Caco-2 (cell line): ENCODE data around the gene RUSC2. TPM values are rescaled to one million over a fixed set of nuclear protein-coding genes. Genes with fewer than 3 reads are reported as not detected.

Source experiments
- BruUV-seq: library from RNA; stranded (reverse); fragments of 400-500 nt; replicated peaks from 2 replicates; lab custom pipeline; 2021; lab: Mats Ljungman, UMichigan
- CTCF ChIA-PET: fragments of 300-600 bp; sonication (Branson Sonifier 250); formaldehyde crosslinking; loops from one replicate; lab custom pipeline; 2022; ENCODE audit warnings: antibody characterized with exemption; lab: Charles Lee
- POLR2A ChIA-PET: fragments of 300-600 bp; sonication (Branson Sonifier 250); formaldehyde crosslinking; loops from one replicate; lab custom pipeline; 2022; ENCODE audit warnings: antibody characterized with exemption; lab: Charles Lee
- DNase-seq, 2 experiments: peaks; one replicate each; pipeline versions ENCODE4 v3.0.0 to v3.0.0-alpha.2; 2020 to 2022
- H3K27me3 ChIP-seq: replicated peaks from 2 replicates; pipeline ENCODE4 v1.6.0; 2011; ENCODE audit warnings: low read length; ENCODE audit not compliant: control insufficient read depth, insufficient read depth
- H3K36me3 ChIP-seq: 2 replicates; pipeline ENCODE4 v1.5.1; 2011; ENCODE audit warnings: low read length; ENCODE audit not compliant: control insufficient read depth, insufficient read depth
- H3K4me1 ChIP-seq: fragments of 250-450 bp; sonication (Bioruptor Pico); 2 replicates; pipeline ENCODE4 v1.5.1; 2020; ENCODE audit warnings: mild to moderate bottlenecking
- H3K4me3 ChIP-seq: 2 replicates; pipeline ENCODE4 v1.5.1; 2011; ENCODE audit warnings: low read depth, mild to moderate bottlenecking, control low read depth, low read length
- H3K9me3 ChIP-seq: fragments of 250-450 bp; sonication (Bioruptor Pico); 2 replicates; pipeline ENCODE4 v1.5.1; 2020; ENCODE audit warnings: mild to moderate bottlenecking, moderate library complexity
- H3K27ac Mint-ChIP-seq: one replicate; pipeline ENCODE4 v1.8.0; 2022; ENCODE audit warnings: mixed read lengths; ENCODE audit not compliant: unreplicated experiment
- H3K27me3 Mint-ChIP-seq: one replicate; pipeline ENCODE4 v1.8.0; 2022; ENCODE audit warnings: mixed read lengths; ENCODE audit not compliant: insufficient read depth, unreplicated experiment
- H3K36me3 Mint-ChIP-seq: one replicate; pipeline ENCODE4 v1.8.0; 2022; ENCODE audit warnings: mild to moderate bottlenecking, mixed read lengths; ENCODE audit not compliant: insufficient read depth, unreplicated experiment
- H3K4me1 Mint-ChIP-seq: one replicate; pipeline ENCODE4 v1.8.0; 2022; ENCODE audit warnings: low read depth, mixed read lengths; ENCODE audit not compliant: unreplicated experiment
- H3K4me3 Mint-ChIP-seq: one replicate; pipeline ENCODE4 v1.8.0; 2022; ENCODE audit warnings: mild to moderate bottlenecking, moderate library complexity, mixed read lengths; ENCODE audit not compliant: unreplicated experiment
- H3K9me3 Mint-ChIP-seq: one replicate; pipeline ENCODE4 v1.8.0; 2022; ENCODE audit warnings: mixed read lengths; ENCODE audit not compliant: unreplicated experiment
- CTCF ChIP-seq, 2 experiments: fragments of 200-600 bp in 1 of 2; IDR thresholded peaks; 1 replicate in 1 of 2; 2 replicates in 1 of 2; pipeline versions ENCODE4 v1.5.1 to v1.8.0; 2011 to 2022; ENCODE audit warnings: antibody characterized with exemption in 1 of 2, control low read depth in 1 of 2, inconsistent platforms in 1 of 2, low read depth in 1 of 2, low read length in 1 of 2, mild to moderate bottlenecking in 1 of 2, moderate library complexity in 1 of 2; ENCODE audit not compliant: insufficient read depth in 1 of 2, severe bottlenecking in 1 of 2, unreplicated experiment in 1 of 2
- intact Hi-C: fragments of 100-400 bp; cut with micrococcal nuclease; formaldehyde crosslinking; loops from one replicate; pipeline ENCODE4 v1.10.0; 2022; ENCODE audit not compliant: unreplicated experiment
- total RNA-seq: library from RNA; stranded (reverse); gene quantifications from 2 replicates; pipeline ENCODE4 v1.2.3, GENCODE V29; 2022

RUSC2 gene
- total RNA-seq, 1 experiment from 2014 or later, result 13.0 TPM

GRCh38 chr9:35482071-35482470 is 7.8 kb upstream of the RUSC2 start:
- BruUV-seq, result no TSS peak
- ChIA-PET POLR2A (no interaction called here), CTCF (no interaction called here)
- H3K27me3 ChIP-seq, result no peaks in the 10 kb centered on the region
- Mint-ChIP-seq H3K27ac (no peak overlapping the region), H3K4me3 (no peak overlapping the region), H3K27me3 (no peaks in the 10 kb centered on the region), H3K4me1 (peaks cover 2% of the 10 kb centered on the region), H3K9me3 (no peaks in the 10 kb centered on the region), H3K36me3 (no peaks in the 10 kb centered on the region)
- H3K4me1 ChIP-seq, result peaks cover under 1% of the 10 kb centered on the region; the same call in 1 of the 2 replicates
- DNase-seq, result no peak
- H3K4me3 ChIP-seq, result no peak overlapping the region
- intact Hi-C loops, result loop anchor here (10.0 kb wide), 1 partner anchor 253 kb away; the partner anchor contains the start of genes CREB3 and TLN1
- H3K9me3 ChIP-seq, result no peaks in the 10 kb centered on the region
- no peaks in the 10 kb centered on the region for H3K36me3 ChIP-seq
- TF ChIP-seq CTCF (IDR thresholded peaks at IDR 0.05; ENCODE audit: insufficient read depth in 1 of 2, low read depth in 1 of 2, low read length in 1 of 2, severe bottlenecking in 1 of 2, unreplicated experiment in 1 of 2), result no peak

GRCh38 chr9:35484406-35484805 is 5.5 kb upstream of the RUSC2 start:
- Histone ChIP-seq H3K4me3 (no peak overlapping the region), H3K36me3 (no peaks in the 10 kb centered on the region), H3K4me1 (peaks cover 10% of the 10 kb centered on the region; the same call in 1 of the 2 replicates), H3K9me3 (no peaks in the 10 kb centered on the region), H3K27me3 (no peaks in the 10 kb centered on the region)
- Mint-ChIP-seq H3K9me3 (no peaks in the 10 kb centered on the region), H3K27me3 (no peaks in the 10 kb centered on the region), H3K4me1 (peaks cover 15% of the 10 kb centered on the region), H3K4me3 (no peak overlapping the region), H3K36me3 (peaks cover 13% of the 10 kb centered on the region), H3K27ac (no peak overlapping the region)
- intact Hi-C loops, result loop anchor here (10.0 kb wide), 1 partner anchor 250 kb away; the partner anchor contains the start of genes CREB3 and TLN1
- BruUV-seq, result no TSS peak
- POLR2A ChIA-PET, result no interaction called here
- no peak for TF ChIP-seq CTCF (IDR thresholded peaks at IDR 0.05; ENCODE audit: insufficient read depth in 1 of 2, low read depth in 1 of 2, low read length in 1 of 2, severe bottlenecking in 1 of 2, unreplicated experiment in 1 of 2)
- no peak for DNase-seq
- CTCF ChIA-PET, result interaction anchor here (1.2 kb wide), 1 partner anchor 69 kb away, joined by 3 read pairs; no protein-coding TSS in a partner anchor

- ChIA-PET CTCF (interaction anchor here (0.8 kb wide), 1 partner anchor 67 kb away, joined by 3 read pairs; no protein-coding TSS in a partner anchor), POLR2A (no interaction called here)
- Mint-ChIP-seq H3K9me3 (no peaks in the 10 kb centered on the region), H3K4me1 (peaks cover 26% of the 10 kb centered on the region), H3K27ac (no peak overlapping the region), H3K27me3 (no peaks in the 10 kb centered on the region), H3K4me3 (no peak overlapping the region), H3K36me3 (peaks cover 19% of the 10 kb centered on the region)
- Histone ChIP-seq H3K27me3 (no peaks in the 10 kb centered on the region), H3K4me3 (no peak overlapping the region), H3K36me3 (no peaks in the 10 kb centered on the region), H3K9me3 (no peaks in the 10 kb centered on the region), H3K4me1 (peaks cover 18% of the 10 kb centered on the region)
- BruUV-seq, result no TSS peak
- intact Hi-C loops, result loop anchor here (5.0 to 10.0 kb wide), 2 partner anchors 160 to 248 kb away; partner anchors contain the start of genes CREB3 and TLN1
- no peak for TF ChIP-seq CTCF (IDR thresholded peaks at IDR 0.05; ENCODE audit: insufficient read depth in 1 of 2, low read depth in 1 of 2, low read length in 1 of 2, severe bottlenecking in 1 of 2, unreplicated experiment in 1 of 2)
- no peak for DNase-seq
Observed at GRCh38 chr9:35487081-35487480, 2.8 kb upstream of the RUSC2 start.
